IPS DF 4.7 (cell line): ENCODE data around the gene NTN1.
"Not testable (repeated sequence)": the region's sequence is repeated elsewhere in the genome, so short reads cannot be mapped to it uniquely, and the experiment has no call there.

Experiments
- DNase-seq: peaks from one replicate; pipeline ENCODE4 v3.0.0-alpha.2; 2013; ENCODE audit warnings: low spot score; ENCODE audit errors: extremely low read depth

Gene NTN1

DNA sequence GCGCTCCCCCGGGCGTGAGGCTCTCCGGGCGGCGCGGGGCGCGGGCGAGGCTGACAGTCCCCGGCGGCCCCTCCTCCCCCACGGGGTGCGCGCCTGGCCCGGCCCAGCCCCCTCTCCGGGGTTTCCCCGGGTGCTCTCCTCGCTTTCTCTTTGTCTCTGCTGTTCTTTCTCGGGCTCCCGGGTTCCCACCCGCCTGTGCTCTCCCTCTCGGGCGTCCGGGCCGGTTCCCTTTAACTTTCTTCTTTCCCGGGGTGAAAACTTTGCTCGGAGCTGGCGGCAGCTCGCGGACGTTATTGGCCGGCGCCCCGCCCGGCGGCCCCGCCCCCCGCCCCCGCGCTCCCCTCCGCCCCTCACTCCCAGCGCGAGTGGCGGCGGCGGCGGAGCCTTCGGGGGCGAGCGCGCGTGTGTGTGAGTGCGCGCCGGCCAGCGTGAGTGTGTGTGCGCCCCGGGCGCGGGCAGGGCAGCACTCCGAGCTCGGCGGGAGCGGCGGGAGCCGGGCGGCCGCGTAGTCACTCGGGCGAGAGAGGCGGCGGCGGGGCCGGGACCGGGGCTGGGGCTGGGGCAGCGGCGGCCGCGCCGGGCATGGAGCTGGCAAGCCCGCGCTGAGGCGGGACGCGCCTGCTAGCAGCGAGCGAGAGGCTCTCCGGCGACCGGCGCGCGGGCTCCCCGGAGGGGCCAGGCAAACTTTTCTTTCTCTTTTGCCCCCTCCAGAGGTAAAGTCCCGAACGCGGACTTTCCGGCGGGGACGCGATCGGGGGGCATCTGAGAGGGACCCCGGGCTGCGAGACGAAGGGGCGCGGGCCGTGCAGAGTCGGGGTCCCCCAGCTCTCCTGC is at the start of gene NTN1:
Gene NTN1 (plus strand): TSS at position 353 of the 834 bp plus-strand sequence. CDS start 864 bp downstream, outside the sequence.
- DNase-seq, result no peak

GRCh38 chr17:8975091-8975725 is 46.1 kb upstream of the NTN1 start:
- no peak for DNase-seq

DNA sequence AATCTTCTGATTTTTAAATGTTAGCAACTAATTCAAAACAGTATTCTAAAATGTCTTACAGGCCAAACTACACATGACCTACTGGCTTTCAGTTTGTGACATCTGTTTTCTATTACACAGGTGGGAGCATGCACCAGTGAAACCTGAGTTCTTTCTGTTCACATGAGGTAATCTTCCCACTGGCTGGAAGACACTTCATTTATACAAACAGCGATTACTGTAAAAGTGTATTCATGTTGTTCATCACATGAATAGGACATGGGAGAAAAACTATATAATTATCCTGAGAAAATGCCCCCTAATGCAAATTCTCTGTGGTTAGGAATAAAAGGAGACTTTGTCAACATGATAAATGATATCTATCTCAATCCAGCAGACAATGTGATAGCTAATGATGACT is 44.7 kb upstream of the NTN1 start:
- no peak for DNase-seq

DNA sequence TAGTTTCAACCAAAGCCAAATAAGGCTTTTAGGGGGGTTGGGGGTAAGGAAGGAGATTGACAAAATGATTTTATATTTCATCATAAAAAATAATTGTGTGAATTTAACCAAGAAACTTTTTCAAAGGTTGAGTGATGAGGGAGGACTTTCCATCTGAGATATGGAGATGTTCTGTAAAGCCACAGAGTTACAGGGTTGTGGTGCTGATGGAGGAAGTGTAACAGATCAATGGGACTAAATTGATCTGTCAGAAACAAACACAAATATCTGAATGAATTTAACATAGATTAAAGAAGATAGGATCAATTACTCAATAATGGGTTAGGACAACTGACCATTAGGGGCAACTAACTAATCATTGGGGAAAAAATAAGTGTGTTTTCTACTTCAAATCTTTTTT is 41.6 kb upstream of the NTN1 start:
- no peak for DNase-seq

GRCh38 chr17:8981443-8981842 is 39.9 kb upstream of the NTN1 start:
- no peak for DNase-seq

DNA sequence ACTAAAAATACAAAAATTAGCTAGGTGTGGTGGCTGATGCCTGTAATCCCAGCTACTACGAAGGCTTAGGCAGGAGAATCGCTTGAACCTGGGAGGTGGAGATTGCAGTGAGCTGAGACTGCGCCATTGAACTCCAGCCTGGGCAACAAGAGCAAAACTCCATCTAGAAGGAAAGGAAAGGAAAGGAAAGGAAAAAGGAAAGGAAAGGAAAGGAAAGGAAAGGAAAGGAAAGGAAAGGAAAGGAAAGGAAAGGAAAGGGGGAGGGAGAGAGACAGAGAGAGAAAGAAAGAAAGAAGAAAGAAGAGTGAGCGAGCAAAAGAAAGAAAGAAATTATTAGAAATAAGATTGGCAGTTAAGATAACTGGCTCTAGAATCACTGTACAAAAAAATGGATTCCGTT is 37.1 kb upstream of the NTN1 start:
- not testable (repeated sequence) for DNase-seq

DNA sequence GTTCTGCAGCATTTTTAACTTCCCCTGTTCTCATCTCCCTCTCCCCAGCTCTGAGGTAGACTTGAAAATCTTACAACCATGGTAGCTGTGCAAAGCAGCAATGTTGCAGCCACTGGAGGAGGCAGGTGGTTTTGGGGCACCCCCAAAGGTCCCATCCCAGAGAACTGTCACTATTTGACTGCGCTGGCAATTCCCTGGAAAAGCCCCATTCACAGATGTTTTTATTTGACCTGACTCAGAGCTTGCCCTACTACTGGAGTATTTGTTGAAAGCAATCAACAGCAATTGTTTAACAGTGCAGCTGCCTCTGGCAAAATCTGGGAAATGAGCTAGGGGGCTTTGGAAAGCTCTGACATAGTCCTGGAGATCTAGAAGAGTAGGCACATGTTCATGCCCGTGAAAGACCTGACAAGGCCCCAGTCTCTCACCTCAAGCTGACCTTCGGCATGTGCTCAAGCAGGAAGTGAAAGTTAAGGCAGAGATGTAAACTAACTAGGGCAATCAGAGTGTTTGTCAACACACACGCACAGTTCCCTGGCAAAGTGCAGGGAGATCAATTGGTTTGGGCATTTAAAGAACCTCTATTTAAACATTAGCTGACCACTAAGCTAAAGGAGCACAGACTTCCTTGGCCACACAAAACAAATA is 36.1 kb upstream of the NTN1 start:
- DNase-seq, result no peak

- DNase-seq, result no peak
Measured at GRCh38 chr17:8986295-8986694, 35.0 kb upstream of the NTN1 start.

DNA sequence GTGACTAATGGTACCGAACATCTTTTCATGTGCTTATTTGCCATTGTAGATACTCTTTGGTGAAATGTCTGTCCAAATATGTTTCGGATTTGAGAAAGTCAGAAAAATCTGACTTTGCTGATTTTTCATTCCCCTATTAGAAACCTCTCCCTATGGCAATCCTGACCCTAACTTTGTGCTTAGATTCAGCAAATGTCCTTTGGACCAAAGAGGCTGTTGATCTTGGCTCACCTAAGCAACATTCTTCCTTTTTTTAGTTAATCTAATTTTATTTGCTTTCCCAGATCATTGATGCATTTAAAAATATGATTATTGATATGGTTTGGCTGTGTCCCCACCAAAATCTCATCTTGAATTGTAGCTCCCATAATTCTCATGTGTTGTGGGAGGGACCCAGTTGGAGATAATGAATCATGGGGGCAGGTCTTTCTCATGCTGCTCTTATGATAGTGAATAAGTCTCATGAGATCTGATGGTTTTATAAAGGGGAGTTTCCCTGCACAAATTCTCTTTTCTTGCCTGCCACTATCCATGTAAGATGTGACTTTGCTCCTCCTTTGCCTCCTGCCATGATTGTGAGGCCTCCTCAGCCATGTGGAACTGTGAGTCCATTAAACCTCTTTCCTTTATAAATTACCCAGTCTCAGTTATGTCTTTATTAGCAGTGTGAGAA is 32.9 kb upstream of the NTN1 start:
- DNase-seq, result not testable (repeated sequence)

- no peak for DNase-seq
Measured at GRCh38 chr17:8991514-8992285, 29.6 kb upstream of the NTN1 start.

GRCh38 chr17:8994319-8994718 is 27.0 kb upstream of the NTN1 start:
- DNase-seq, result no peak

DNA sequence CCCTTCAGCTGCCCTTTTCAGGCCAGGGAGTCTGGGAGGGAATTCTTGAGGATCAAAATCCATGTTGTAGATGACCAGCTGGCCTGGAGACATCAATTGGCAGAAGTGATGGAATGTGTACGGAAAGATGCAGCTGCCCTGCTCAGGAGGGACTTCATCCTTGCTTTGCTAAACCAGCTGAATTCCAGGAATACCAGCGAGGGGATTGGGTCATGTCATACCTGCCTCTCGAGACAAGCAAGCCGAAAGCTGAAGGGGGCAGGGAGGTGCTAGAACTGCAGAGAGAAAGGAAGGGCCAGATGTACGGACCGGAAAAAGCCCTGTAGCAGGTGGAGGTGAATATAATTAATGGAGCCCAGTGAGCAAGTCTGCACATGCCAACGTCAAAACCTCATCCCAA is 25.6 kb upstream of the NTN1 start:
- no peak for DNase-seq

DNA sequence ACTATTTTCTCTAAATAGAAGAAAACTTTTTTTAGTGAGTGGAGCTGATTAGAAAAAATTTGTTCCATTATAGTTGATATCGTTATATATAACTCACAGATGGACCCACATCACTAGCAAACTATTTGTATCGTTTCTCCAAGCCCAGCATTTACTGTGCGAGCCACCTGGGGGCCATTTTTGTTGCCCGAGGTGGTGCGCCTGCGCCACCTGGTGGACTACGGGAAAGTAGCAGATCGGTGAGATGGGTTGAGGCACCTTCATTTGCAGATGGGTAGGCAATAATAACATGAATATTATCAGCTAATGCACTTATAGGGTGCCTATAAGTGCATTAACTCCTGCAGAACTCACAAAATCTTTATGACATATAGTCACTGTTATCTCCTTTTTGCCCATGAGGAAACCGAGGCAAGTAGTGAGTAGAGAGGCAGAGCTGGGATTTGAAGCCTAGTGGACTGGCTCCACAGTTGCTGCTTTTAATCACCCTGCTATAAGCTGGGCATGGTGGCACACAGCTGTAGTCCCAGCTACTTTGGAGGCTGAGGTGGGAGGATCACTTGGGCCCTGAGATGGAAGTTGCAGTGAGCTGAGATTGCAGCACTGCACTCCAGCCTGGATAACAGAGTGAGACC is 23.2 kb upstream of the NTN1 start:
- no peak for DNase-seq

- DNase-seq, result no peak
Measured at GRCh38 chr17:9001559-9001958, 19.8 kb upstream of the NTN1 start.

DNA sequence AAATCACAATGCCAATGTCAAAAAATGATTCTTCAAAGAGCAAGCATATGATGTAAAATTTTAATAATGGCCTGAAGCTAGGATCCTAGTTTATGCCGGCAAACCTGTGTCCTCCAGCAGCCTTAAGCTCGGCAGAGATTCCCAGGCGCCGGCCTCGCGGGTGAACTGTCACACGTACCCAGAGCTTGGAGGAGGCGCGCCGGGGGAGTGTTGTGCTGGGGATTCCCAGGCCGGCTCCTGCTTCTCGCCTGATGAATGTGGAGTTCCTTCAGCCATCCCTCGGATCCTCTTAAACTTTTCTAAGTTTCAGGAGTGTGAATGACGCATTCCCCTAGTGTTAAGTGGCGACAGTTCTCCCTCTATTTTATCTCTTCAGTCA is 19.1 kb upstream of the NTN1 start:
- no peak for DNase-seq

GRCh38 chr17:9002606-9003354 is 18.5 kb upstream of the NTN1 start:
- DNase-seq, result no peak

DNA sequence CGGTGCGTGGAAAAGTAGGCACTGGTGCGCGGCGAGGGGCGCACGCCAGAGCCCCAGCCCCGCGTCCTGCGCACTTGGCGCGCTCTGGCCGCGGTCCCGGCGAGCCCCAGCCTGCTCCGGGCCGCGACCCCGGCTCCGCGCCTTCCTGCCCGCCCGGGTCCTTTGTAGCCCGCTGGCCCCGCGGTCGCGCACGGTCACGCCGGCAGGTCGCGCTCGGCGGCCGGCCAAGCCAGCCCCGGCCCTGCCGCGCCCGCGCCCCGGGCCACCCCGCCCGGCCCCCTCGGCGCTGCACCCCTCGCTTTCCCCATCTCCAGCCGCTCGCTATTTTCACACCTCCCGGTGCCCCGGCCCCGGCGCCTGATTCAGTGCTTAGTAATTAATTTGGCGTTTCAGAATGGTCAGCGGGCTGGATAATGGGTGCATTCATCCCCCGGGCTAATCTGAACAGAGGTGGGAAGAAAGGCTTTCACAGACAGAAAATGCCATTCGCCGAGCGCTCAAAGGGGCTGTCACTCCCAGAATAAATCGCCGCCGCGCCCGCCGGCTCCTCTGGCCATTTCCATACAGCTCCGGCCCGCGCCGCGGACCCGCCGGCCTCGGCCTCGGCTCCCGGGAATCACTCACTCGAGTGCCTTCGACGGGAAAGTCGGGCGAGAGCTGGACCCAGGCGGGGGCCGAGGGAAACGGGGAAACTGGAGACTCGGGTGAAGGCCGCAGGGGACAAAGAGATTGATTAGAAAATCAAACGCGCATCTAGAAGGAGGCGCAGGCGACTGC is 17.8 kb upstream of the NTN1 start:
- no peak for DNase-seq

DNA sequence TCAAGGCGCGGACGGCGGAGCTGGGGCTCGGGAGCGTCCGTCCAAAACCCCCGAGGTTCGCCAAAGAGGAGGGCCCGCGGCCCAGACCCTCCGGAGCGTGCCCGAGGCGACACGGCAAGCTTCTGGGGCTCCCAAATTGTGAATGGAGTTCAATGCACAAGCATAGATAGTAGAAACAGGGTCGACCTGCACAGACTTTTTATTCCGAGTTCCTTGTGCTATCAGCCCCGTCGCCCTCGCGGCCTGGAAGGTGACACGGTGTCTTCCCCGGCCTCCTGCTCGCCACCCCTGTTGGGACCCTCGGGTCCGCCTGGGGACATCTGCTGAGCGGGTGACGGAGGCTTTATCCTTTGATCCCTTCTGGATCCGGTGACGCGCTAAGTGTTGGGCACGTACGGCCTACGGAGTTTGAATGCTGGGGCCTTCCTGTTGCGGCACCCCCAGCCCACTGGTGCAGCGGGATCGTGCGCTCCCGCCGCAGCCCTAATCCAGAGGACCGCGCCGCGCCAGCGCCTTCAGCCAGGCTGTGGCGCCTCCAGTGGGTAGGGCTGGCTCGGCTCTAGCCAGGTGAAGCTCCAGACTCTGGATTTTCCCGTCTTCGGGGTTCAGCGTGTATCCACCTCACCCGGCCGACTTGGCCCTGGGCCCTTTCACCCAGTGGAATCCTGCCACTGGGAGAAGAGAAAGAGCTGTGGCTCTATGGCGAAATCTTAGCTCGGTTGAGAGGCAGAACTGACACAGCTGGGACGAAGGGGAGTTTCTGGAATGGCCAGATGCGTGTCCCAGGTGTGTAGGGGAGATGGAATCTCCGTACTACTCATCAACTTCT is 17.0 kb upstream of the NTN1 start:
- no peak for DNase-seq
